Measurements from ENCODE around the gene C5orf63. TPM values are rescaled to one million over a fixed set of nuclear protein-coding genes. Genes with fewer than 3 reads are reported as not detected.

Gene C5orf63
- polyA plus RNA-seq, 1 donor (not counting 4 experiments of a cell fraction or from before 2014, with no cell fraction given): 7.2 TPM

DNA sequence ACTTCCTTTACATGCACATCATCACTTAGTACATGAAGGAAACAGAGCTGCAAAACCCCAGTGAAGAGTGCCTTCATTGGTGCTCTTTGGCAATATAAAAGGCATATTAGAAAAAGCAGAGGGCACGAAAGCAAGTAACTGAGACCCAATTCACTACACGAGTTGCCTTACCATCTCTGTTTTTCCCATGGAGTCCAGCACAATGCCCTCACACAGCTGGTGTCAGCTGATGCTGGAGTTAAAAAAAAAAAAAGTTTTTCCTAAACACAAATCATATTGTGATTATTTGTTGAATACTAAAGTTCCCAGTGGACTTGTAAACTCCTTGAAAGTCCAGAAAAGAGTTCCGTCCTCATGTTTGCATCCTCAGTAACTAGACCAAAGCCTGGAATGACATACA is 68.6 kb downstream of the C5orf63 start:
- dilution Hi-C loops (cut with MboI; ENCODE audit: extremely low pct_ligation_motif_present, low sequenced_read_pairs): no loop called here
- H3K79me2 ChIP-seq (ENCODE audit: control insufficient read depth, insufficient read depth, low read length): no peaks in the 10 kb centered on the region
- H4K20me1 ChIP-seq (ENCODE audit: control insufficient read depth, extremely low read depth, insufficient read depth, low read length): no peaks in the 10 kb centered on the region
- no peaks in the 10 kb centered on the region for H3K36me3 ChIP-seq (ENCODE audit: control insufficient read depth in 2 of 2, extremely low read depth in 1 of 2, insufficient read depth in 2 of 2, low read length in 2 of 2)
- no peak overlapping the region for H2AFZ ChIP-seq (ENCODE audit: control insufficient read depth, low read length)
- H3K9ac ChIP-seq (ENCODE audit: control insufficient read depth, extremely low read depth, insufficient read depth, low read length): no peak overlapping the region
- no peak for DNase-seq (ENCODE audit: low read depth, low spot score)
- TF ChIP-seq, protein P1, sequence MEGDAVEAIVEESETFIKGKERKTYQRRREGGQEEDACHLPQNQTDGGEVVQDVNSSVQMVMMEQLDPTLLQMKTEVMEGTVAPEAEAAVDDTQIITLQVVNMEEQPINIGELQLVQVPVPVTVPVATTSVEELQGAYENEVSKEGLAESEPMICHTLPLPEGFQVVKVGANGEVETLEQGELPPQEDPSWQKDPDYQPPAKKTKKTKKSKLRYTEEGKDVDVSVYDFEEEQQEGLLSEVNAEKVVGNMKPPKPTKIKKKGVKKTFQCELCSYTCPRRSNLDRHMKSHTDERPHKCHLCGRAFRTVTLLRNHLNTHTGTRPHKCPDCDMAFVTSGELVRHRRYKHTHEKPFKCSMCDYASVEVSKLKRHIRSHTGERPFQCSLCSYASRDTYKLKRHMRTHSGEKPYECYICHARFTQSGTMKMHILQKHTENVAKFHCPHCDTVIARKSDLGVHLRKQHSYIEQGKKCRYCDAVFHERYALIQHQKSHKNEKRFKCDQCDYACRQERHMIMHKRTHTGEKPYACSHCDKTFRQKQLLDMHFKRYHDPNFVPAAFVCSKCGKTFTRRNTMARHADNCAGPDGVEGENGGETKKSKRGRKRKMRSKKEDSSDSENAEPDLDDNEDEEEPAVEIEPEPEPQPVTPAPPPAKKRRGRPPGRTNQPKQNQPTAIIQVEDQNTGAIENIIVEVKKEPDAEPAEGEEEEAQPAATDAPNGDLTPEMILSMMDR (optimal IDR thresholded peaks at IDR 0.05 in 1 of 3, IDR thresholded peaks at IDR 0.05 in 1 of 3, conservative IDR thresholded peaks at IDR 0.05 in 1 of 3; ENCODE audit: extremely low read depth in 1 of 3, insufficient read depth in 2 of 3, low read length in 3 of 3): no peak
- TF ChIP-seq EZH2 (IDR thresholded peaks at IDR 0.05; ENCODE audit: low read length): no peak
- no peak overlapping the region for H3K27ac ChIP-seq (ENCODE audit: control insufficient read depth, insufficient read depth, low read length)
- H3K27me3 ChIP-seq (ENCODE audit: control insufficient read depth, extremely low read depth, insufficient read depth, low read length): no peaks in the 10 kb centered on the region
- H3K4me2 ChIP-seq (ENCODE audit: control insufficient read depth, extremely low read depth, insufficient read depth, low read depth, low read length): no peak overlapping the region
- FAIRE-seq: no peak
- no peak overlapping the region for H3K4me3 ChIP-seq (ENCODE audit: control insufficient read depth in 2 of 3, extremely low read depth in 1 of 3, insufficient read depth in 2 of 3, low read depth in 1 of 3, low read length in 3 of 3)
- no peaks in the 10 kb centered on the region for H3K9me3 ChIP-seq (ENCODE audit: control insufficient read depth, low read depth, low read length)
- no peaks in the 10 kb centered on the region for H3K9me1 ChIP-seq (ENCODE audit: control insufficient read depth, extremely low read depth, insufficient read depth, low read length)
- H3K4me1 ChIP-seq (ENCODE audit: control insufficient read depth, extremely low read depth, insufficient read depth, low read length): no peaks in the 10 kb centered on the region

DNA sequence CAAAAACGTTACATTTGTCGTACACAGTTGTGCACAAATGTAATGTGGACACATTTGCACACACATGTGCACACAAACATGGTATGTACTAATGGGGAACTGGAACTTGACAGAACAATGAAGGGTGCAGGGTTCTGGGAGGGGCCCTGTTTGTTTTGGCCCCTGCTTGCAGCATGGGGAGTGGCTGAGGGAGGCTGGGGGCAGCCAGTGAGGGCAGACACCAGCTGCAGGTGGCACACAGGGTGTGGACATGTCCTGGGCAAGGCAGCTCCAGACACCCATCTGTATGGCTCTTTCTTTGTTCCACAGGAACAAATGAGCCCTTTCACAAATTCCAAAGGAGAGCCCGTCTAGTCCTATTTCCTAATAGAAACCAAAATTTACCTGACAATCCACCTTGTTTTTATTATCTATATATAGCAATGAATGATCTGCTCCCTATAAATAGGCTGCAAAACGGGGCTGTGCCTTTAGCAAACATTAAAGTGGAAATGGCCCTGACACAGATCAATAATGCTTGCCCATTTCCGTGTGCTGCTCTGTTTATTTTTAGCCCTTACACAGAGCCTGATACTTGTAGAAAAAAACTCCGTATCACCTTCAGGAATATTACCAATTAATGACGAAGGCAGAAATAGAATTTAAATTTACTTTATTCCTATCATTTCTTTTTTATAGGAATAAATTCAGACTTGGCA is 69.4 kb downstream of the C5orf63 start:
- H3K9ac ChIP-seq (ENCODE audit: control insufficient read depth, extremely low read depth, insufficient read depth, low read length): no peak overlapping the region
- FAIRE-seq: no peak
- no peak overlapping the region for H2AFZ ChIP-seq (ENCODE audit: control insufficient read depth, low read length)

More for the DNA sequence above, 69.4 kb downstream of the C5orf63 start:
- dilution Hi-C loops (cut with MboI; ENCODE audit: extremely low pct_ligation_motif_present, low sequenced_read_pairs): no loop called here
- H3K27me3 ChIP-seq (ENCODE audit: control insufficient read depth, extremely low read depth, insufficient read depth, low read length): no peaks in the 10 kb centered on the region
- H4K20me1 ChIP-seq (ENCODE audit: control insufficient read depth, extremely low read depth, insufficient read depth, low read length): no peaks in the 10 kb centered on the region
- H3K79me2 ChIP-seq (ENCODE audit: control insufficient read depth, insufficient read depth, low read length): no peaks in the 10 kb centered on the region
- no peak overlapping the region for H3K4me3 ChIP-seq (ENCODE audit: control insufficient read depth in 2 of 3, extremely low read depth in 1 of 3, insufficient read depth in 2 of 3, low read depth in 1 of 3, low read length in 3 of 3)
- H3K4me1 ChIP-seq (ENCODE audit: control insufficient read depth, extremely low read depth, insufficient read depth, low read length): no peaks in the 10 kb centered on the region
- H3K4me2 ChIP-seq (ENCODE audit: control insufficient read depth, extremely low read depth, insufficient read depth, low read depth, low read length): no peak overlapping the region
- H3K9me1 ChIP-seq (ENCODE audit: control insufficient read depth, extremely low read depth, insufficient read depth, low read length): no peaks in the 10 kb centered on the region
- H3K36me3 ChIP-seq (ENCODE audit: control insufficient read depth in 2 of 2, extremely low read depth in 1 of 2, insufficient read depth in 2 of 2, low read length in 2 of 2): no peaks in the 10 kb centered on the region
- TF ChIP-seq EZH2 (IDR thresholded peaks at IDR 0.05; ENCODE audit: low read length): no peak
- TF ChIP-seq, protein P1 (optimal IDR thresholded peaks at IDR 0.05 in 1 of 3, IDR thresholded peaks at IDR 0.05 in 1 of 3, conservative IDR thresholded peaks at IDR 0.05 in 1 of 3; ENCODE audit: extremely low read depth in 1 of 3, insufficient read depth in 2 of 3, low read length in 3 of 3): no peak
- H3K27ac ChIP-seq (ENCODE audit: control insufficient read depth, insufficient read depth, low read length): no peak overlapping the region
- H3K9me3 ChIP-seq (ENCODE audit: control insufficient read depth, low read depth, low read length): no peaks in the 10 kb centered on the region
- no peak for DNase-seq (ENCODE audit: low read depth, low spot score)
